HepG2 (cell line): Measurements from ENCODE around the gene GFPT1. TPM values are rescaled to one million over a fixed set of nuclear protein-coding genes. Genes with fewer than 3 reads are reported as not detected.

Source experiments
- ARNT2 ChIP-seq: sonication (generic); formaldehyde crosslinking; IDR thresholded peaks from 2 replicates; pipeline ENCODE4 v1.8.0; 2022; ENCODE audit warnings: mild to moderate bottlenecking, low read depth, missing genetic modification reagents, moderate library complexity
- CBFB ChIP-seq: sonication (generic); formaldehyde crosslinking; IDR thresholded peaks from 2 replicates; pipeline ENCODE4 v1.4.0; 2020; ENCODE audit warnings: missing genetic modification reagents
- CEBPG ChIP-seq: IDR thresholded peaks from 2 replicates; pipeline ENCODE4 v1.6.1; 2016
- KLF9 ChIP-seq: IDR thresholded peaks from 2 replicates; pipeline ENCODE4 v1.6.1; 2016; ENCODE audit warnings: low read depth
- MAFG ChIP-seq: sonication (generic); formaldehyde crosslinking; IDR thresholded peaks from 2 replicates; pipeline ENCODE4 v1.5.1; 2020; ENCODE audit warnings: mild to moderate bottlenecking, missing genetic modification reagents
- MEIS2 ChIP-seq: sonication (generic); formaldehyde crosslinking; IDR thresholded peaks from 2 replicates; pipeline ENCODE4 v1.9.0; 2021; ENCODE audit warnings: mild to moderate bottlenecking, missing genetic modification reagents
- MIER3 ChIP-seq: IDR thresholded peaks from 2 replicates; pipeline ENCODE4 v1.6.1; 2016; ENCODE audit warnings: missing compliant biosample characterization, borderline replicate concordance
- PCBP2 ChIP-seq: fragments of 200-400 bp; formaldehyde crosslinking; optimal IDR thresholded peaks from 2 replicates; pipeline ENCODE3; 2018; ENCODE audit warnings: low read length, low read depth; ENCODE audit not compliant: poor library complexity, severe bottlenecking
- RFXANK ChIP-seq: IDR thresholded peaks from 2 replicates; pipeline ENCODE4 v1.6.1; 2016
- THAP11 ChIP-seq: IDR thresholded peaks from 2 replicates; pipeline ENCODE4 v1.6.1; 2016; ENCODE audit warnings: missing biosample characterization, missing genetic modification reagents
- TP53 ChIP-seq: sonication (generic); formaldehyde crosslinking; conservative IDR thresholded peaks from 2 replicates; pipeline ENCODE4 v1.4.0; 2020; ENCODE audit warnings: missing genetic modification reagents
- WIZ ChIP-seq: sonication (generic); formaldehyde crosslinking; IDR thresholded peaks from 2 replicates; pipeline ENCODE4 v1.5.1; 2020; ENCODE audit warnings: mild to moderate bottlenecking, missing genetic modification reagents
- ZFP91 ChIP-seq: sonication (generic); formaldehyde crosslinking; IDR thresholded peaks from 2 replicates; pipeline ENCODE4 v1.9.0; 2022; ENCODE audit warnings: missing genetic modification reagents, mild to moderate bottlenecking, borderline replicate concordance
- ZNF136 ChIP-seq: sonication (generic); formaldehyde crosslinking; IDR thresholded peaks from 2 replicates; pipeline ENCODE4 v1.8.1; 2022; ENCODE audit warnings: low read depth, mild to moderate bottlenecking, moderate library complexity, missing genetic modification reagents
- ZNF296 ChIP-seq: sonication (generic); formaldehyde crosslinking; conservative IDR thresholded peaks from 2 replicates; pipeline ENCODE4 v1.5.0; 2020; ENCODE audit warnings: mild to moderate bottlenecking, missing genetic modification reagents
- ZNF367 ChIP-seq: sonication (generic); formaldehyde crosslinking; IDR thresholded peaks from 2 replicates; pipeline ENCODE4 v1.4.0; 2020; ENCODE audit warnings: missing genetic modification reagents, borderline replicate concordance
- ZNF556 ChIP-seq: sonication (generic); formaldehyde crosslinking; IDR thresholded peaks from 2 replicates; pipeline ENCODE4 v1.4.0; 2020; ENCODE audit warnings: mild to moderate bottlenecking, missing genetic modification reagents, borderline replicate concordance
- ZNF792 ChIP-seq: IDR thresholded peaks from 2 replicates; pipeline ENCODE4 v1.6.1; 2016
- polyA plus RNA-seq, 8 experiments: library from polyadenylated mRNA; depleted of rRNA in 3 of 8; stranded (reverse) in 7 of 8; unstranded in 1 of 8; fragments of >200 nt; fragmentation: Illumina TruSeq in 4 of 8; extraction: Trizol in 4 of 8; gene quantifications; 2 replicates each; pipeline versions ENCODE4 v1.2.1 to v1.2.3, GENCODE V29; 2011 to 2016; ENCODE audit warnings: low read depth in 4 of 8, missing spikeins in 1 of 8, mixed read lengths in 1 of 8; ENCODE audit not compliant: insufficient read depth in 1 of 8
- total RNA-seq, 5 experiments: library from RNA; depleted of rRNA; stranded (reverse); fragments of >200 nt; fragmentation: Illumina TruSeq; extraction: Trizol; gene quantifications; 2 replicates each; pipeline ENCODE4 v1.2.3, GENCODE V29; 2016; ENCODE audit warnings: low read depth in 1 of 5
- TF ChIP-seq, protein P1 (sequence below): sonication (generic); formaldehyde crosslinking; IDR thresholded peaks from 2 replicates; pipeline ENCODE4 v1.5.0; 2020; ENCODE audit warnings: mild to moderate bottlenecking, missing genetic modification reagents
- TF ChIP-seq, protein P2 (sequence below): sonication (generic); formaldehyde crosslinking; IDR thresholded peaks from 2 replicates; pipeline ENCODE4 v1.4.0; 2020; ENCODE audit warnings: missing genetic modification reagents, mild to moderate bottlenecking, borderline replicate concordance

The GFPT1 gene
- total and polyA plus RNA-seq, 2 of the 13 experiments (the other 11 are each of a cell fraction or from before 2014, with no cell fraction given): 24.0 to 84.9 TPM

DNA sequence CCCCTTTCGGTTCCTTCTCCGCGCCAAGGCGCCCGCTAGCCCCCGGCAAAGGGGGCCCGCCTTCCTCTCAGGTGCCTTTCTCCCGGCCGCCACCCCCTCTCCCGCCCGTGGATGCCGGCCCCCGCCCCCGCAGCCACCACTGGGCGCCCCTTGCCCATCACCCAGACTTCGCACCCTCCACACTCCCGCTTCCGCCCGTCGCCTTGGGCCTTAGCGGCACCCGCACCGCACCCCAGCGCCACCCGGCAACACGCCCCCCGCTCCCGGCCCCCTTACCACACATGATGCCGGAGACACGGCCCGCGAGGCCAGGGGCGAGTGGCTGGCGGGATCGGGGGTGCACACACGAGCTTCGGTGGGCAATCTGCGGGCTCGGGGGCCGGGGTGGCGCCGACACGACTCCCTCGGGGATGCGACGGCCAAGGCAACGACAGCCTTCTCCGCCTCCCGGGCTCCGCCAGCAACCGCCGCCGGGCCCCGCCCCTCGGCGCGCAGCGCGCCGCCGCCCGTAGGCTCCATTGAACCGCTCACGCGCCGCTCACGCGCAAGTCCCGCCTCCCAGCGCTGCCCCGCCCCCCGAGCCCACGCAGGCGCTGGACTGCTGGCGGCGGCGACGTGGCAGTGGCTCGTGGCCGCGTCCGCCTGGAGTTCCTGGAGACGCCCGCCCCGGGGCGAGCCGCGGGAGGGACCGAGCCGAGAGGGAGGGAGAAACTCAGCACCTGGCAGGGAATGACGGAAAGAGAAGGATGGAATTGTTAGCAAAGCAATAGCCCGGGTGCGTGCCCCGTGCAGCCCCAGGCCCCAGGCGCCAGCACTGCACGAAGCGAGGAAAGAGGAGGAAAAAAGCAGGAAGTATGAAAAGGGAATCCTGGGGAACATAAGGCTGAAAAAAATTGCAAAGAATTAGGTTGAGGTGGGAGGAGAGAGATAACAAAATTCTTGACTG is at the start of gene GFPT1 (continued):
- TF ChIP-seq ZFP91 (CRISPR knock-in tag) (peak; percentile 84), PCBP2 (no peak), ZNF792 (CRISPR knock-in tag) (peak; percentile 81), ZNF136 (CRISPR knock-in tag) (peak; percentile 92; the same call in 1 of the 2 replicates), MEIS2 (CRISPR knock-in tag) (peak; percentile 83; the same call in 1 of the 2 replicates), MAFG (CRISPR knock-in tag) (no peak), ZNF367 (0 out of 2 replicates have a peak, but pooled peaks have one; percentile 49), ARNT2 (peak; percentile 97), KLF9 (CRISPR knock-in tag) (peak; percentile 35; the same call in 1 of the 2 replicates), MIER3 (CRISPR knock-in tag) (peak; percentile 47; the same call in 1 of the 2 replicates), ZNF296 (CRISPR knock-in tag) (0 out of 2 replicates have a peak, but pooled peaks have one; percentile 50), WIZ (peak; percentile 85; the same call in 1 of the 2 replicates), THAP11 (peak; percentile 83), TP53 (CRISPR knock-in tag) (no peak), CBFB (CRISPR knock-in tag) (peak; percentile 68; the same call in 1 of the 2 replicates), RFXANK (CRISPR knock-in tag) (peak; percentile 29; the same call in 1 of the 2 replicates), ZNF556 (peak; percentile 87), CEBPG (CRISPR knock-in tag) (no peak; the same call in 1 of the 2 replicates)
- TF ChIP-seq, protein P1, sequence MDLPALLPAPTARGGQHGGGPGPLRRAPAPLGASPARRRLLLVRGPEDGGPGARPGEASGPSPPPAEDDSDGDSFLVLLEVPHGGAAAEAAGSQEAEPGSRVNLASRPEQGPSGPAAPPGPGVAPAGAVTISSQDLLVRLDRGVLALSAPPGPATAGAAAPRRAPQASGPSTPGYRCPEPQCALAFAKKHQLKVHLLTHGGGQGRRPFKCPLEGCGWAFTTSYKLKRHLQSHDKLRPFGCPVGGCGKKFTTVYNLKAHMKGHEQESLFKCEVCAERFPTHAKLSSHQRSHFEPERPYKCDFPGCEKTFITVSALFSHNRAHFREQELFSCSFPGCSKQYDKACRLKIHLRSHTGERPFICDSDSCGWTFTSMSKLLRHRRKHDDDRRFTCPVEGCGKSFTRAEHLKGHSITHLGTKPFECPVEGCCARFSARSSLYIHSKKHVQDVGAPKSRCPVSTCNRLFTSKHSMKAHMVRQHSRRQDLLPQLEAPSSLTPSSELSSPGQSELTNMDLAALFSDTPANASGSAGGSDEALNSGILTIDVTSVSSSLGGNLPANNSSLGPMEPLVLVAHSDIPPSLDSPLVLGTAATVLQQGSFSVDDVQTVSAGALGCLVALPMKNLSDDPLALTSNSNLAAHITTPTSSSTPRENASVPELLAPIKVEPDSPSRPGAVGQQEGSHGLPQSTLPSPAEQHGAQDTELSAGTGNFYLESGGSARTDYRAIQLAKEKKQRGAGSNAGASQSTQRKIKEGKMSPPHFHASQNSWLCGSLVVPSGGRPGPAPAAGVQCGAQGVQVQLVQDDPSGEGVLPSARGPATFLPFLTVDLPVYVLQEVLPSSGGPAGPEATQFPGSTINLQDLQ (CRISPR knock-in tag): no peak
- TF ChIP-seq, protein P2, sequence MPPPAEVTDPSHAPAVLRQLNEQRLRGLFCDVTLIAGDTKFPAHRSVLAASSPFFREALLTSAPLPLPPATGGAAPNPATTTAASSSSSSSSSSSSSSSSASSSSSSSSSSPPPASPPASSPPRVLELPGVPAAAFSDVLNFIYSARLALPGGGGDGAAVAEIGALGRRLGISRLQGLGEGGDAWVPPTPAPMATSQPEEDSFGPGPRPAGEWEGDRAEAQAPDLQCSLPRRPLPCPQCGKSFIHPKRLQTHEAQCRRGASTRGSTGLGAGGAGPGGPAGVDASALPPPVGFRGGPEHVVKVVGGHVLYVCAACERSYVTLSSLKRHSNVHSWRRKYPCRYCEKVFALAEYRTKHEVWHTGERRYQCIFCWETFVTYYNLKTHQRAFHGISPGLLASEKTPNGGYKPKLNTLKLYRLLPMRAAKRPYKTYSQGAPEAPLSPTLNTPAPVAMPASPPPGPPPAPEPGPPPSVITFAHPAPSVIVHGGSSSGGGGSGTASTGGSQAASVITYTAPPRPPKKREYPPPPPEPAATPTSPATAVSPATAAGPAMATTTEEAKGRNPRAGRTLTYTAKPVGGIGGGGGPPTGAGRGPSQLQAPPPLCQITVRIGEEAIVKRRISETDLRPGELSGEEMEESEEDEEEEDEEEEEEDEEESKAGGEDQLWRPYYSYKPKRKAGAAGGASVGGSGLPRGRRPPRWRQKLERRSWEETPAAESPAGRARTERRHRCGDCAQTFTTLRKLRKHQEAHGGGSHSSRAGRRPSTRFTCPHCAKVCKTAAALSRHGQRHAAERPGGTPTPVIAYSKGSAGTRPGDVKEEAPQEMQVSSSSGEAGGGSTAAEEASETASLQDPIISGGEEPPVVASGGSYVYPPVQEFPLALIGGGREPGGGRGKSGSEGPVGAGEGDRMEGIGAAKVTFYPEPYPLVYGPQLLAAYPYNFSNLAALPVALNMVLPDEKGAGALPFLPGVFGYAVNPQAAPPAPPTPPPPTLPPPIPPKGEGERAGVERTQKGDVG (CRISPR knock-in tag): peak; percentile 87
